Cardiac fibroblast (primary cell): ENCODE data around the gene TRAPPC2L.

Source experiments
- DNase-seq, 2 donors: peaks; one replicate each; pipeline versions ENCODE4 v3.0.0 to v3.0.0-alpha.2; 2010; ENCODE audit warnings: low read depth in 2 of 2
- H3K4me3 ChIP-seq, 2 donors: replicated peaks in 1 of 2; 1 replicate in 1 of 2; 2 replicates in 1 of 2; pipeline ENCODE4 v1.5.1; 2011; ENCODE audit warnings: low read depth in 2 of 2, low read length in 2 of 2, mild to moderate bottlenecking in 2 of 2, moderate library complexity in 1 of 2
- CTCF ChIP-seq: IDR thresholded peaks from one replicate; pipeline ENCODE4 v1.5.1; 2011; ENCODE audit warnings: low read depth, mild to moderate bottlenecking, low read length, inconsistent platforms

TRAPPC2L gene

GRCh38 chr16:88831838-88832237 is 25.1 kb upstream of the TRAPPC2L start:
- peak in 1 of 2 donors; percentile 5 for DNase-seq
- TF ChIP-seq CTCF: no peak
- H3K4me3 ChIP-seq: no peak overlapping the region

- DNase-seq: no peak
- TF ChIP-seq CTCF: no peak
- no peak overlapping the region for H3K4me3 ChIP-seq
These were observed 23.8 kb upstream of the TRAPPC2L start for GRCh38 chr16:88833086-88833485.

- no peak overlapping the region for H3K4me3 ChIP-seq
- TF ChIP-seq CTCF: no peak
- no peak for DNase-seq
These were observed 22.3 kb upstream of the TRAPPC2L start for GRCh38 chr16:88834670-88835069.

GRCh38 chr16:88835383-88835782 is 21.5 kb upstream of the TRAPPC2L start:
- no peak for TF ChIP-seq CTCF
- no peak overlapping the region for H3K4me3 ChIP-seq
- DNase-seq: no peak

GRCh38 chr16:88835818-88836217 is 21.1 kb upstream of the TRAPPC2L start:
- no peak for TF ChIP-seq CTCF
- DNase-seq: no peak
- no peak overlapping the region for H3K4me3 ChIP-seq

GRCh38 chr16:88836791-88837190 is 20.1 kb upstream of the TRAPPC2L start:
- no peak for DNase-seq
- no peak overlapping the region for H3K4me3 ChIP-seq
- no peak for TF ChIP-seq CTCF

- DNase-seq: no peak
- TF ChIP-seq CTCF: no peak
- H3K4me3 ChIP-seq: no peak overlapping the region
These were observed 19.1 kb upstream of the TRAPPC2L start for GRCh38 chr16:88837806-88838205.
